Loucy (cell line): ENCODE measurements around the gene IZUMO1R.

Source experiments
- H2AFZ ChIP-seq: fragments of 200-600 bp; sonication (generic); 2 replicates; pipeline ENCODE4 v1.6.0; 2016; ENCODE audit warnings: antibody characterized with exemption, mild to moderate bottlenecking, low read length, moderate library complexity
- H3F3A ChIP-seq: fragments of 200-600 bp; 2 replicates; pipeline ENCODE4 v1.6.0; 2016; ENCODE audit warnings: antibody characterized with exemption, low read depth, mild to moderate bottlenecking
- H3K27me3 ChIP-seq: fragments of 200-600 bp; sonication (generic); 2 replicates; pipeline ENCODE4 v1.6.1; 2014; ENCODE audit warnings: low read length, mild to moderate bottlenecking; ENCODE audit not compliant: insufficient read depth, poor library complexity, severe bottlenecking
- H3K36me3 ChIP-seq: fragments of 200-600 bp; sonication (generic); 2 replicates; pipeline ENCODE4 v1.6.1; 2016; ENCODE audit warnings: low read length; ENCODE audit not compliant: insufficient read depth
- H3K4me1 ChIP-seq: fragments of 200-600 bp; sonication (generic); 2 replicates; pipeline ENCODE4 v1.5.1; 2014; ENCODE audit warnings: low read length, mild to moderate bottlenecking; ENCODE audit not compliant: insufficient read depth, poor library complexity, severe bottlenecking
- H3K4me2 ChIP-seq: fragments of 200-600 bp; sonication (generic); 2 replicates; pipeline ENCODE4 v1.6.0; 2014; ENCODE audit warnings: antibody characterized with exemption, low read length, low read depth, mild to moderate bottlenecking; ENCODE audit not compliant: poor library complexity, severe bottlenecking
- H3K4me3 ChIP-seq: fragments of 200-600 bp; sonication (generic); 2 replicates; pipeline ENCODE4 v1.5.1; 2014; ENCODE audit warnings: low read length, mild to moderate bottlenecking, mixed read lengths; ENCODE audit not compliant: poor library complexity, severe bottlenecking
- H3K79me2 ChIP-seq: fragments of 200-600 bp; sonication (generic); 2 replicates; pipeline ENCODE4 v1.6.1; 2014; ENCODE audit warnings: low read length; ENCODE audit not compliant: insufficient read depth
- H3K9ac ChIP-seq: fragments of 200-600 bp; sonication (generic); 2 replicates; pipeline ENCODE4 v1.6.0; 2014; ENCODE audit warnings: mild to moderate bottlenecking, low read depth, low read length, moderate library complexity; ENCODE audit not compliant: poor library complexity, severe bottlenecking
- H3K9me2 ChIP-seq: fragments of 200-600 bp; sonication (generic); replicated peaks from 2 replicates; pipeline ENCODE4 v1.6.1; 2016; ENCODE audit warnings: low read depth, low read length, mixed read lengths
- H3K9me3 ChIP-seq: fragments of 200-600 bp; sonication (generic); 2 replicates; pipeline ENCODE4 v1.6.1; 2014; ENCODE audit warnings: mild to moderate bottlenecking, antibody characterized with exemption, low read length, low read depth; ENCODE audit not compliant: insufficient read depth
- H4K20me1 ChIP-seq: fragments of 200-600 bp; sonication (generic); 2 replicates; pipeline ENCODE4 v1.6.0; 2014; ENCODE audit warnings: antibody characterized with exemption, low read length, mild to moderate bottlenecking; ENCODE audit not compliant: insufficient read depth, poor library complexity, severe bottlenecking
- CTCF ChIP-seq: fragments of 200-600 bp; sonication (generic); conservative IDR thresholded peaks from 2 replicates; pipeline ENCODE4 v1.5.1; 2014; ENCODE audit warnings: mild to moderate bottlenecking, antibody characterized with exemption, low read length
- EZH2phosphoT487 ChIP-seq: fragments of 200-600 bp; IDR thresholded peaks from 2 replicates; pipeline ENCODE4 v1.6.1; 2018; ENCODE audit warnings: antibody characterized with exemption, mild to moderate bottlenecking, moderate library complexity, borderline replicate concordance

The IZUMO1R gene

GRCh38 chr11:94307101-94307791 is 2.9 kb downstream of the IZUMO1R start:
- no peaks in the 10 kb centered on the region for H3K9me2 ChIP-seq
- H3K36me3 ChIP-seq: no peaks in the 10 kb centered on the region
- no peaks in the 10 kb centered on the region for H3F3A ChIP-seq
- H4K20me1 ChIP-seq: no peaks in the 10 kb centered on the region
- H3K4me1 ChIP-seq: no peaks in the 10 kb centered on the region
- TF ChIP-seq EZH2phosphoT487 (no peak), CTCF (no peak)
- no peak overlapping the region for H3K4me3 ChIP-seq
- no peak overlapping the region for H2AFZ ChIP-seq
- no peak overlapping the region for H3K4me2 ChIP-seq
- no peak overlapping the region for H3K9ac ChIP-seq
- H3K79me2 ChIP-seq: no peaks in the 10 kb centered on the region
- no peaks in the 10 kb centered on the region for H3K27me3 ChIP-seq
- no peaks in the 10 kb centered on the region for H3K9me3 ChIP-seq

- H3K4me1 ChIP-seq: no peaks in the 10 kb centered on the region
- no peak overlapping the region for H3K4me3 ChIP-seq
- no peaks in the 10 kb centered on the region for H3K27me3 ChIP-seq
- H3K79me2 ChIP-seq: no peaks in the 10 kb centered on the region
- no peaks in the 10 kb centered on the region for H3K36me3 ChIP-seq
- TF ChIP-seq EZH2phosphoT487: no peak
- no peak; the same call in 1 of the 2 replicates for TF ChIP-seq CTCF
- no peaks in the 10 kb centered on the region for H4K20me1 ChIP-seq
- no peak overlapping the region for H2AFZ ChIP-seq
- H3K9ac ChIP-seq: no peak overlapping the region
- no peak overlapping the region for H3K4me2 ChIP-seq
- no peaks in the 10 kb centered on the region for H3K9me3 ChIP-seq
- H3F3A ChIP-seq: no peaks in the 10 kb centered on the region
- H3K9me2 ChIP-seq: no peaks in the 10 kb centered on the region
Measured at GRCh38 chr11:94308024-94308423, 3.6 kb downstream of the IZUMO1R start.

- H3K4me2 ChIP-seq: no peak overlapping the region
- no peaks in the 10 kb centered on the region for H3F3A ChIP-seq
- TF ChIP-seq EZH2phosphoT487: no peak
- no peak for TF ChIP-seq CTCF
- no peaks in the 10 kb centered on the region for H3K36me3 ChIP-seq
- no peaks in the 10 kb centered on the region for H3K9me2 ChIP-seq
- no peak overlapping the region for H2AFZ ChIP-seq
- no peaks in the 10 kb centered on the region for H4K20me1 ChIP-seq
- no peak overlapping the region for H3K4me3 ChIP-seq
- H3K4me1 ChIP-seq: no peaks in the 10 kb centered on the region
- no peaks in the 10 kb centered on the region for H3K79me2 ChIP-seq
- H3K27me3 ChIP-seq: no peaks in the 10 kb centered on the region
- H3K9me3 ChIP-seq: no peaks in the 10 kb centered on the region
- no peak overlapping the region for H3K9ac ChIP-seq
Measured at GRCh38 chr11:94309757-94310156, 5.4 kb downstream of the IZUMO1R start.
